IMR-90 (cell line): Measurements from ENCODE around the gene TMEM158.

Experiments used
- CEBPB ChIP-seq: IDR thresholded peaks from 2 replicates; pipeline ENCODE4 v1.6.1; 2012; ENCODE audit warnings: low read depth, low read length, improper control_type of control experiment
- CHD1 ChIP-seq: IDR thresholded peaks from 2 replicates; pipeline ENCODE4 v1.6.1; 2012; ENCODE audit warnings: low read depth, low read length, improper control_type of control experiment
- CTCF ChIP-seq: conservative IDR thresholded peaks from 2 replicates; pipeline ENCODE4 v1.5.1; 2012; ENCODE audit warnings: mild to moderate bottlenecking, low read depth, low read length, improper control_type of control experiment
- FOS ChIP-seq: fragments of 150-350 bp; IDR thresholded peaks from 2 replicates; pipeline ENCODE4 v1.6.1; 2016; ENCODE audit warnings: low read depth, low read length
- NFE2L2 ChIP-seq: fragments of 150-350 bp; IDR thresholded peaks from 2 replicates; pipeline ENCODE4 v1.6.1; 2016; ENCODE audit warnings: low read depth, mild to moderate bottlenecking, low read length

GRCh38 chr3:45235409-45235808, 9.3 kb upstream of the TMEM158 start:
- TF ChIP-seq FOS (no peak), CTCF (no peak), CHD1 (no peak), CEBPB (no peak), NFE2L2 (no peak)
